A549 treated with GW870086 at 1 μM for 4 hours (cell line): Measurements from ENCODE around the gene ELMO3. TPM values are rescaled to one million over a fixed set of nuclear protein-coding genes. Genes with fewer than 3 reads are reported as not detected.

Experiments used
- total RNA-seq: library from RNA; stranded (reverse); fragments of 200-300 nt; extraction: Qiagen RNA extraction; gene quantifications from 5 replicates; pipeline ENCODE4 v1.2.3, GENCODE V29; 2022; ENCODE audit warnings: low read depth

The ELMO3 gene
- 0.99 to 1.5 TPM (median 1.4 TPM) in 5 replicates for total RNA-seq

GRCh38 chr16:67199011-67199807 lies at the start of gene ELMO3:
Gene ELMO3 (plus strand): TSS chr16:67199131. CDS start chr16:67199327, 196 bp downstream.

GRCh38 chr16:67150833-67151396 lies 48.0 kb upstream of the ELMO3 start, which contains the start of gene B3GNT9:
Gene B3GNT9 (minus strand): TSS chr16:67150998. CDS start chr16:67150485, 513 bp downstream.

GRCh38 chr16:67164599-67165061 lies 34.3 kb upstream of the ELMO3 start, which contains the start of gene HSF4:
Gene HSF4 (plus strand): TSS chr16:67164745. CDS start chr16:67164812, 67 bp downstream.

GRCh38 chr16:67170168-67170948 lies 28.6 kb upstream of the ELMO3 start, which contains the start of gene NOL3:
Gene NOL3 (plus strand): TSS chr16:67170538.

GRCh38 chr16:67183627-67184452 lies 15.1 kb upstream of the ELMO3 start, which contains the start of gene MATCAP1:
Gene MATCAP1 (minus strand): TSS chr16:67183963. CDS start chr16:67180610, 3,353 bp downstream.

GRCh38 chr16:67190041-67190440 lies 8.9 kb upstream of the ELMO3 start, which contains the start of gene EXOC3L1:
Gene EXOC3L1 (minus strand): TSS chr16:67190136. CDS start chr16:67189676, 460 bp downstream.

GRCh38 chr16:67191995-67192681 lies 6.8 kb upstream of the ELMO3 start, which contains the start of gene E2F4:
Gene E2F4 (plus strand): TSS chr16:67192155. CDS start chr16:67192228, 73 bp downstream.

GRCh38 chr16:67226804-67227566 lies 28.1 kb downstream of the ELMO3 start, which contains the start of gene TMEM208:
Gene TMEM208 (plus strand): TSS chr16:67227130. CDS start chr16:67227219, 89 bp downstream.

GRCh38 chr16:67247192-67248072 lies 48.5 kb downstream of the ELMO3 start, which contains the start of gene FHOD1:
Gene FHOD1 (minus strand): TSS chr16:67247481. CDS start chr16:67247410, 71 bp downstream.

GRCh38 chr16:67248401-67249177 lies 49.7 kb downstream of the ELMO3 start, which contains the start of gene SLC9A5:
Gene SLC9A5 (plus strand): TSS chr16:67248979. CDS start chr16:67249015, 36 bp downstream.

Other genes starting within 250 kb of the ELMO3 start
- gene CES3, start 237.9 kb upstream of the ELMO3 start, total RNA-seq, result 1.8 to 2.5 TPM (median 2.3 TPM) in 5 replicates
- 1.8 to 2.7 TPM (median 2.0 TPM) in 5 replicates for gene CES4A, start 210.5 kb upstream of the ELMO3 start, total RNA-seq
- 46.6 to 53.6 TPM (median 51.6 TPM) in 5 replicates for gene CBFB, start 170.0 kb upstream of the ELMO3 start, total RNA-seq
- gene PHAF1, start 89.2 kb upstream of the ELMO3 start, total RNA-seq, result 24.3 to 26.8 TPM (median 25.6 TPM) in 5 replicates
- 7.7 to 9.5 TPM (median 9.0 TPM) in 5 replicates for gene B3GNT9, start 48.1 kb upstream of the ELMO3 start, total RNA-seq
- gene TRADD, start 39.2 kb upstream of the ELMO3 start, total RNA-seq, result 16.1 to 19.2 TPM (median 18.6 TPM) in 5 replicates
- 3.4 to 9.0 TPM (median 8.0 TPM) in 5 replicates for gene FBXL8, start 39.2 kb upstream of the ELMO3 start, total RNA-seq
- 11.9 to 16.5 TPM (median 13.2 TPM) in 5 replicates for gene HSF4, start 34.4 kb upstream of the ELMO3 start, total RNA-seq
- 76.4 to 107 TPM (median 89.9 TPM) in 5 replicates for gene NOL3, start 28.6 kb upstream of the ELMO3 start, total RNA-seq
- gene MATCAP1, start 15.2 kb upstream of the ELMO3 start, total RNA-seq, result 5.4 to 8.4 TPM (median 6.3 TPM) in 5 replicates
- 0.09 to 0.30 TPM (median 0.23 TPM) in 3 of 5 replicates, not detected in the others for gene EXOC3L1, start 9.0 kb upstream of the ELMO3 start, total RNA-seq
- gene E2F4, start 7.0 kb upstream of the ELMO3 start, total RNA-seq, result 82.2 to 98.8 TPM (median 95.1 TPM) in 5 replicates
- gene TMEM208, start 28.0 kb downstream of the ELMO3 start, total RNA-seq, result 87.8 to 98.8 TPM (median 94.3 TPM) in 5 replicates
- 47.9 to 66.5 TPM (median 61.3 TPM) in 5 replicates for gene FHOD1, start 48.4 kb downstream of the ELMO3 start, total RNA-seq
- 1.4 to 1.7 TPM (median 1.6 TPM) in 5 replicates for gene SLC9A5, start 49.8 kb downstream of the ELMO3 start, total RNA-seq
- 11.0 to 14.2 TPM (median 12.3 TPM) in 5 replicates for gene PLEKHG4, start 80.4 kb downstream of the ELMO3 start, total RNA-seq
- 0.14 to 0.79 TPM (median 0.43 TPM) in 5 replicates for gene KCTD19, start 127.6 kb downstream of the ELMO3 start, total RNA-seq
- gene LRRC36, start 127.7 kb downstream of the ELMO3 start, total RNA-seq, result 0.21 to 0.35 TPM (median 0.21 TPM) in 3 of 5 replicates, not detected in the others
- 8.6 to 14.2 TPM (median 12.1 TPM) in 5 replicates for gene TPPP3, start 194.4 kb downstream of the ELMO3 start, total RNA-seq
- 4.6 to 7.2 TPM (median 6.5 TPM) in 5 replicates for gene ZDHHC1, start 217.3 kb downstream of the ELMO3 start, total RNA-seq
- 1.3 to 2.1 TPM (median 1.5 TPM) in 5 replicates for gene HSD11B2, start 232.0 kb downstream of the ELMO3 start, total RNA-seq